A673 (cell line): Measurements from ENCODE around the gene IYD. TPM values are rescaled to one million over a fixed set of nuclear protein-coding genes. Genes with fewer than 3 reads are reported as not detected.

Source experiments
- BruUV-seq: library from RNA; stranded (reverse); fragments of 400-500 nt; replicated peaks from 2 replicates; lab custom pipeline; 2021; lab: Mats Ljungman, UMichigan
- CTCF ChIA-PET: fragments of 300-600 bp; sonication (Branson Sonifier 250); formaldehyde crosslinking; loops from one replicate; lab custom pipeline; 2022; ENCODE audit warnings: antibody characterized with exemption; lab: Charles Lee
- POLR2A ChIA-PET: fragments of 300-600 bp; sonication (Branson Sonifier 250); formaldehyde crosslinking; loops from one replicate; lab custom pipeline; 2022; ENCODE audit warnings: antibody characterized with exemption; ENCODE audit not compliant: low non-redundant PET; lab: Charles Lee
- DNase-seq: peaks from one replicate; pipeline ENCODE4 v3.0.0-alpha.2; 2015; ENCODE audit warnings: low spot score
- H3K27ac ChIP-seq: fragments of 200-600 bp; sonication (generic); 2 replicates; pipeline ENCODE4 v1.5.1; 2016; ENCODE audit warnings: mixed run types, low read depth, mild to moderate bottlenecking, mixed read lengths, antibody characterized with exemption, low read length; ENCODE audit not compliant: poor library complexity, severe bottlenecking
- H3K27me3 ChIP-seq: fragments of 200-600 bp; sonication (generic); replicated peaks from 2 replicates; pipeline ENCODE4 v1.6.1; 2017; ENCODE audit warnings: mixed run types, low read depth, mild to moderate bottlenecking, mixed read lengths, antibody characterized with exemption, low read length; ENCODE audit not compliant: insufficient read depth, poor library complexity
- H3K36me3 ChIP-seq: fragments of 200-600 bp; sonication (generic); 2 replicates; pipeline ENCODE4 v1.6.1; 2016; ENCODE audit warnings: mixed run types, mild to moderate bottlenecking, mixed read lengths, antibody characterized with exemption, low read length; ENCODE audit not compliant: insufficient read depth, poor library complexity, severe bottlenecking
- H3K4me1 ChIP-seq: fragments of 200-600 bp; sonication (generic); 2 replicates; pipeline ENCODE4 v1.6.1; 2017; ENCODE audit warnings: mixed run types, mild to moderate bottlenecking, mixed read lengths, antibody characterized with exemption, low read length; ENCODE audit not compliant: insufficient read depth, poor library complexity, severe bottlenecking
- H3K4me3 ChIP-seq: fragments of 200-600 bp; sonication (generic); 2 replicates; pipeline ENCODE4 v1.5.1; 2016; ENCODE audit warnings: low read depth, mixed run types, mild to moderate bottlenecking, mixed read lengths, low read length; ENCODE audit not compliant: poor library complexity, severe bottlenecking
- H3K9me3 ChIP-seq: fragments of 200-600 bp; sonication (generic); 2 replicates; pipeline ENCODE4 v1.6.1; 2016; ENCODE audit warnings: mixed run types, low read depth, mild to moderate bottlenecking, mixed read lengths, antibody characterized with exemption, low read length; ENCODE audit not compliant: poor library complexity, severe bottlenecking
- EZH2 ChIP-seq: fragments of 200-600 bp; sonication (generic); IDR thresholded peaks from 2 replicates; pipeline ENCODE4 v1.6.1; 2017; ENCODE audit warnings: borderline replicate concordance, low read depth, mild to moderate bottlenecking, mixed read lengths, antibody characterized with exemption, low read length; ENCODE audit not compliant: poor library complexity, severe bottlenecking
- intact Hi-C: fragments of 100-400 bp; cut with micrococcal nuclease; formaldehyde crosslinking; loops from one replicate; pipeline ENCODE4 v1.10.0; 2022; ENCODE audit not compliant: unreplicated experiment
- total RNA-seq: library from RNA; stranded (reverse); gene quantifications from 2 replicates; pipeline ENCODE4 v1.2.3, GENCODE V29; 2021
- TF ChIP-seq, protein P1 (sequence below): fragments of 300-800, 200-600 bp; sonication (generic); conservative IDR thresholded peaks from 2 replicates; pipeline ENCODE4 v1.5.1; 2017; ENCODE audit warnings: low read depth, mild to moderate bottlenecking, antibody characterized with exemption, low read length, moderate library complexity, mixed read lengths

IYD gene
- total RNA-seq, 1 experiment from 2014 or later = not detected

DNA sequence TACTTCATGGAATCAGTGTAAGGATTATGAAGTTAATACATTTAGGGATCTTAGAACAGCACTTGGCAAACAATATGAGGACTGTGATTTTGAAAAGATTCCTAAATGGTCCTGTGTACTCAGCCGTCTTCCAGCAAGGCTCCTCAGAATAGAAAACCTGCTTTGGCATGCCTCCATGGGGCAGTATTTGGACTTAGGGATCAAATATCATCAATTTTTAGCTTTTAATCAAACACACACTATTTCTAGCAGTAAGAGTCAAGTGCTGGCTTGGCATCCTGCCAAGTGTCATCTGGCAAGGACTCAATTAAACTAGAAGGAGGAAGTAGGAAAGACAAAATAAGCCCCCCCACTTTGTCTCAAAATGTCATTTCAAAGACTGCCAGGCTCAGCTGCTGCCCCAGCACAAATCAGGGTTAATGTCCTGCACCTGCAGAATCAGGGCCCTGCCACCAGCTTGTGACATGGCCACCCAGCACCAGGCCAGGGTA lies 40.8 kb downstream of the IYD start:
- POLR2A ChIA-PET = no interaction called here
- DNase-seq = peak; percentile 41
- peaks cover 31% of the 10 kb centered on the region for H3K4me1 ChIP-seq
- H3K36me3 ChIP-seq = no peaks in the 10 kb centered on the region
- CTCF ChIA-PET = no interaction called here
- intact Hi-C loops = no loop called here
- no peak overlapping the region for H3K27ac ChIP-seq
- no peaks in the 10 kb centered on the region for H3K9me3 ChIP-seq
- TF ChIP-seq, protein P1, sequence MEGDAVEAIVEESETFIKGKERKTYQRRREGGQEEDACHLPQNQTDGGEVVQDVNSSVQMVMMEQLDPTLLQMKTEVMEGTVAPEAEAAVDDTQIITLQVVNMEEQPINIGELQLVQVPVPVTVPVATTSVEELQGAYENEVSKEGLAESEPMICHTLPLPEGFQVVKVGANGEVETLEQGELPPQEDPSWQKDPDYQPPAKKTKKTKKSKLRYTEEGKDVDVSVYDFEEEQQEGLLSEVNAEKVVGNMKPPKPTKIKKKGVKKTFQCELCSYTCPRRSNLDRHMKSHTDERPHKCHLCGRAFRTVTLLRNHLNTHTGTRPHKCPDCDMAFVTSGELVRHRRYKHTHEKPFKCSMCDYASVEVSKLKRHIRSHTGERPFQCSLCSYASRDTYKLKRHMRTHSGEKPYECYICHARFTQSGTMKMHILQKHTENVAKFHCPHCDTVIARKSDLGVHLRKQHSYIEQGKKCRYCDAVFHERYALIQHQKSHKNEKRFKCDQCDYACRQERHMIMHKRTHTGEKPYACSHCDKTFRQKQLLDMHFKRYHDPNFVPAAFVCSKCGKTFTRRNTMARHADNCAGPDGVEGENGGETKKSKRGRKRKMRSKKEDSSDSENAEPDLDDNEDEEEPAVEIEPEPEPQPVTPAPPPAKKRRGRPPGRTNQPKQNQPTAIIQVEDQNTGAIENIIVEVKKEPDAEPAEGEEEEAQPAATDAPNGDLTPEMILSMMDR = no peak
- TF ChIP-seq EZH2 = no peak
- BruUV-seq = no TSS peak
- H3K4me3 ChIP-seq = no peak overlapping the region
- no peaks in the 10 kb centered on the region for H3K27me3 ChIP-seq

DNA sequence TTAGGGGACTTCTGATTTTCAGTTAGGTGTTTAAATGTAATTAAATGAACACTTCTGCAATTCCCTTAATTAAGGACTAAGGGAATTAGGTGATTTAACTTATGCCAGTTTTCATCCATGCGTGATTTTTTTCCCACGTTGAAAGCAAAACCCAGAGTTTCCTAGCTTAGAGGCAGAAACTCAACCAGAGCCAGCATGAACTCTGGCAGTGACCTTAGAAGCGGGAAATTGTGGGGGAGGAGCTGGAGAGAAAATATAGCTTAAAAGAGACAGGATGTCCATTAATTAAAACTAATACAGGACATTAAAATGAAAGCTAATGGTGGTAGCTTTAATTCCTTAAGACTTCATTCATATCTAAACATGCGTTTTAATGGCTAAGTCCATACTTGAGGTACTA lies 41.6 kb downstream of the IYD start:
- no TSS peak for BruUV-seq
- intact Hi-C loops = no loop called here
- peaks cover 31% of the 10 kb centered on the region for H3K4me1 ChIP-seq
- TF ChIP-seq, protein P1 = no peak
- no peaks in the 10 kb centered on the region for H3K36me3 ChIP-seq
- DNase-seq = no peak
- no peaks in the 10 kb centered on the region for H3K9me3 ChIP-seq
- no peak overlapping the region for H3K27ac ChIP-seq
- no peak overlapping the region for H3K4me3 ChIP-seq
- POLR2A ChIA-PET = interaction anchor here (0.7 kb wide), 1 partner anchor 119 kb away, joined by 3 read pairs; no protein-coding TSS in a partner anchor
- CTCF ChIA-PET = no interaction called here
- no peaks in the 10 kb centered on the region for H3K27me3 ChIP-seq

DNA sequence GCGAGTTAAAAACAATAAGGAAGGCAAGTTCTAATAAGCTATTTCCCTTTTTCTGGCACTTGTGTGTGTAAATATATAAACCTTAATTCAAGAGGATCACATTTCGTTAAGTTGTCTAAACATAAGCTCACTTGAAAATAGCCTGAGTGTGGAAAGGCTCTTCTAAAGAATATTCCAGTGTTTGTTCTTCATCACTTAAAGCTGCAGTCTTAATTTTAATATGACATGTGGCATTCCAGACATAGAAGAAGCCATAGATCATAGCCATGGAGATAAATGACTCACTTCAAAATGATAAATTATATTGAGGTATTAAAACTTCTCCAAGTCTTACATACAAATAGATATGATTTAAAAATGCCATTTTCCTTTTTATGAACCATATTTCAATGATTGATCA lies 42.1 kb downstream of the IYD start:
- Histone ChIP-seq H3K36me3 (no peaks in the 10 kb centered on the region), H3K27ac (no peak overlapping the region), H3K9me3 (no peaks in the 10 kb centered on the region), H3K4me3 (no peak overlapping the region), H3K27me3 (no peaks in the 10 kb centered on the region), H3K4me1 (peaks cover 31% of the 10 kb centered on the region)
- POLR2A ChIA-PET = interaction anchor here (0.7 to 1.1 kb wide), 2 partner anchors 119 to 283 kb away, joined by 3 read pairs; no protein-coding TSS in a partner anchor
- no peak for TF ChIP-seq EZH2
- TF ChIP-seq, protein P1 = no peak
- no TSS peak for BruUV-seq
- DNase-seq = no peak
- CTCF ChIA-PET = interaction anchor here (0.6 kb wide), 1 partner anchor 15 kb away, joined by 3 read pairs; no protein-coding TSS in a partner anchor
- intact Hi-C loops = no loop called here
